Mucosa of descending colon (tissue), 3 donors: Measurements from ENCODE around the gene STX4. TPM values are rescaled to one million over a fixed set of nuclear protein-coding genes. Genes with fewer than 3 reads are reported as not detected.

Source experiments
- ATAC-seq: fragments of 200-7000 bp; cut with Tn5 transposase; one replicate; pipeline ENCODE4 v1.9.1; 2020; ENCODE audit warnings: mild to moderate bottlenecking, moderate library complexity
- DNase-seq, 3 donors: peaks; one replicate each; pipeline ENCODE4 v3.0.0-alpha.2; 2020
- H3K36me3 ChIP-seq: fragments of 200-600 bp; one replicate; pipeline ENCODE4 v1.8.0; 2021; ENCODE audit warnings: low read depth, mild to moderate bottlenecking
- H3K4me1 ChIP-seq: fragments of 200-600 bp; one replicate; pipeline ENCODE4 v1.8.0; 2021; ENCODE audit warnings: low read depth, mild to moderate bottlenecking
- H3K4me3 ChIP-seq: fragments of 200-600 bp; one replicate; pipeline ENCODE4 v1.8.0; 2021; ENCODE audit warnings: mild to moderate bottlenecking
- H3K9me3 ChIP-seq: fragments of 200-600 bp; one replicate; pipeline ENCODE4 v1.8.0; 2021; ENCODE audit warnings: mild to moderate bottlenecking
- intact Hi-C, 2 donors: fragments of 100-400 bp; cut with DNase I in 1 of 2; cut with micrococcal nuclease in 1 of 2; formaldehyde crosslinking; loops; one replicate each; pipeline versions ENCODE4 v1.11.0 to v1.11.1; 2022; cut with DNase I, micrococcal nuclease
- total RNA-seq, 3 donors: library from RNA; stranded (reverse); fragmentation: NEBNext Ultra II Directional in 2 of 3; extraction: Animal tissue kit (Norgen Biotek cat#: 25700) in 2 of 3; gene quantifications; one replicate each; pipeline versions ENCODE4 v1.2.1 to v1.2.4, GENCODE V29; 2021 to 2023
- TF ChIP-seq, protein P1 (sequence below): fragments of 200-600 bp; IDR thresholded peaks from one replicate; pipeline ENCODE4 v1.8.0; 2022; ENCODE audit warnings: antibody characterized with exemption, mild to moderate bottlenecking
- donor health status: DM: no; HTN: no; CAD: no; lungs with moderate emphysema.
- donor health status: DM: no; HTN: no; CAD: no.
- donor health status: DM: no; HTN: yes; CAD: no.

Gene STX4
- total RNA-seq, 3 donors from 2014 or later: 74.8 to 87.7 (median 86.9) TPM

- intact Hi-C loops: no loop called here
- H3K36me3 ChIP-seq: no peaks in the 10 kb centered on the region
- ATAC-seq: no peak
Observed at GRCh38 chr16:30992276-30992780, 41.0 kb upstream of the STX4 start.

GRCh38 chr16:30992931-30993816, 40.2 kb upstream of the STX4 start:
- TF ChIP-seq, protein P1, sequence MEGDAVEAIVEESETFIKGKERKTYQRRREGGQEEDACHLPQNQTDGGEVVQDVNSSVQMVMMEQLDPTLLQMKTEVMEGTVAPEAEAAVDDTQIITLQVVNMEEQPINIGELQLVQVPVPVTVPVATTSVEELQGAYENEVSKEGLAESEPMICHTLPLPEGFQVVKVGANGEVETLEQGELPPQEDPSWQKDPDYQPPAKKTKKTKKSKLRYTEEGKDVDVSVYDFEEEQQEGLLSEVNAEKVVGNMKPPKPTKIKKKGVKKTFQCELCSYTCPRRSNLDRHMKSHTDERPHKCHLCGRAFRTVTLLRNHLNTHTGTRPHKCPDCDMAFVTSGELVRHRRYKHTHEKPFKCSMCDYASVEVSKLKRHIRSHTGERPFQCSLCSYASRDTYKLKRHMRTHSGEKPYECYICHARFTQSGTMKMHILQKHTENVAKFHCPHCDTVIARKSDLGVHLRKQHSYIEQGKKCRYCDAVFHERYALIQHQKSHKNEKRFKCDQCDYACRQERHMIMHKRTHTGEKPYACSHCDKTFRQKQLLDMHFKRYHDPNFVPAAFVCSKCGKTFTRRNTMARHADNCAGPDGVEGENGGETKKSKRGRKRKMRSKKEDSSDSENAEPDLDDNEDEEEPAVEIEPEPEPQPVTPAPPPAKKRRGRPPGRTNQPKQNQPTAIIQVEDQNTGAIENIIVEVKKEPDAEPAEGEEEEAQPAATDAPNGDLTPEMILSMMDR: no peak
- H3K9me3 ChIP-seq: no peaks in the 10 kb centered on the region
- H3K4me1 ChIP-seq: peaks cover 3% of the 10 kb centered on the region
- DNase-seq (no peak), ATAC-seq (no peak)
- H3K4me3 ChIP-seq: no peak overlapping the region
- intact Hi-C loops: no loop called here
- H3K36me3 ChIP-seq: no peaks in the 10 kb centered on the region

More at GRCh38 chr16:30992276-30992780, 41.0 kb upstream of the STX4 start:
- TF ChIP-seq, protein P1: no peak
- H3K4me3 ChIP-seq: no peak overlapping the region
- H3K4me1 ChIP-seq: peaks cover 3% of the 10 kb centered on the region
- H3K9me3 ChIP-seq: no peaks in the 10 kb centered on the region
- no peak for DNase-seq

GRCh38 chr16:30995927-30996323, 37.4 kb upstream of the STX4 start:
- Histone ChIP-seq H3K4me1 (peaks cover 3% of the 10 kb centered on the region), H3K9me3 (no peaks in the 10 kb centered on the region), H3K4me3 (no peak overlapping the region), H3K36me3 (no peaks in the 10 kb centered on the region)
- DNase-seq (no peak), ATAC-seq (no peak)
- intact Hi-C loops: no loop called here
- TF ChIP-seq, protein P1: no peak

GRCh38 chr16:30996324-30996984, 36.9 kb upstream of the STX4 start:
- no peaks in the 10 kb centered on the region for H3K36me3 ChIP-seq
- H3K4me1 ChIP-seq: peaks cover 3% of the 10 kb centered on the region
- intact Hi-C loops: no loop called here
- DNase-seq (peak in 2 of 3 donors; percentile 39 to 55), ATAC-seq (peak; percentile 59)
- H3K4me3 ChIP-seq: no peak overlapping the region
- TF ChIP-seq, protein P1: no peak
- H3K9me3 ChIP-seq: no peaks in the 10 kb centered on the region

- peaks cover 3% of the 10 kb centered on the region for H3K4me1 ChIP-seq
- TF ChIP-seq, protein P1: no peak
- peak; percentile 89 to 92 (median 90) for DNase-seq
- no peaks in the 10 kb centered on the region for H3K36me3 ChIP-seq
- peak; percentile 96 for ATAC-seq
- H3K4me3 ChIP-seq: no peak overlapping the region
- intact Hi-C loops: no loop called here
- no peaks in the 10 kb centered on the region for H3K9me3 ChIP-seq
Observed at GRCh38 chr16:30996985-30997724, 36.2 kb upstream of the STX4 start.
